ENCODE data around the gene NTN1.

DNA sequence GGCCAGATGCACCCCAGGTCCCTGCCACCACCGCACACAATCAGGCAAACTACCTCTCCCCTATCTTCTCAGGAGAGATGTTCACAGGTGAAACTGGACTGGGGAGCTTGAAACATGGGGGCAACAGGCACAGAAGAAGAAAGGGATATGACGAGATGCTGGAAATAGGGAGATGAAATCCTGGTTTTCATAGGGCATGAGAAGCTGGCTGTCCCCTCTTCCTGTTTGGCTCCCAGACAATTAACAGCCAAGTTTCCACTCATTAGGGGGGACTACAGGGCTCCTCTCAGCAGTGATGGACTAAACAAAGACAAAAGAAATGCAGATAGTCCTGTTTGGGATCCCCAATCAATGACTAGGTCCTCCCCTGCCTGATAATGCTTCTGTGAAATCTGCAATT, 266.0 kb downstream of the NTN1 start:
- TF ChIP-seq, protein P1, sequence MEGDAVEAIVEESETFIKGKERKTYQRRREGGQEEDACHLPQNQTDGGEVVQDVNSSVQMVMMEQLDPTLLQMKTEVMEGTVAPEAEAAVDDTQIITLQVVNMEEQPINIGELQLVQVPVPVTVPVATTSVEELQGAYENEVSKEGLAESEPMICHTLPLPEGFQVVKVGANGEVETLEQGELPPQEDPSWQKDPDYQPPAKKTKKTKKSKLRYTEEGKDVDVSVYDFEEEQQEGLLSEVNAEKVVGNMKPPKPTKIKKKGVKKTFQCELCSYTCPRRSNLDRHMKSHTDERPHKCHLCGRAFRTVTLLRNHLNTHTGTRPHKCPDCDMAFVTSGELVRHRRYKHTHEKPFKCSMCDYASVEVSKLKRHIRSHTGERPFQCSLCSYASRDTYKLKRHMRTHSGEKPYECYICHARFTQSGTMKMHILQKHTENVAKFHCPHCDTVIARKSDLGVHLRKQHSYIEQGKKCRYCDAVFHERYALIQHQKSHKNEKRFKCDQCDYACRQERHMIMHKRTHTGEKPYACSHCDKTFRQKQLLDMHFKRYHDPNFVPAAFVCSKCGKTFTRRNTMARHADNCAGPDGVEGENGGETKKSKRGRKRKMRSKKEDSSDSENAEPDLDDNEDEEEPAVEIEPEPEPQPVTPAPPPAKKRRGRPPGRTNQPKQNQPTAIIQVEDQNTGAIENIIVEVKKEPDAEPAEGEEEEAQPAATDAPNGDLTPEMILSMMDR (IDR thresholded peaks at IDR 0.05; ENCODE audit: low read depth, low read length, poor library complexity, severe bottlenecking) = no peak
- no peak for TF ChIP-seq EZH2phosphoT487 (IDR thresholded peaks at IDR 0.05; ENCODE audit: borderline replicate concordance, low read length)

Measured in DOHH2 (cell line).